Measurements from ENCODE around the gene MYL4. TPM values are rescaled to one million over a fixed set of nuclear protein-coding genes. Genes with fewer than 3 reads are reported as not detected.

MYL4 gene
- total RNA-seq, 1 donor from 2014 or later = 809 TPM

GRCh38 chr17:47225911-47226688 lies 17.0 kb downstream of the MYL4 start:
- DNase-seq = no peak
- peak overlapping the region; percentile 93 for H3K27ac ChIP-seq (replicated peaks)
- no peak for TF ChIP-seq CTCF (IDR thresholded peaks at IDR 0.05; ENCODE audit: borderline replicate concordance)
- intact Hi-C loops (cut with micrococcal nuclease) = no loop called here
- peak overlapping the region; percentile 21 for H3K4me3 ChIP-seq
- no peaks in the 10 kb centered on the region for H3K27me3 ChIP-seq (ENCODE audit: low read depth)
- no peaks in the 10 kb centered on the region for H3K9me3 ChIP-seq (replicated peaks)
- peaks cover 56% of the 10 kb centered on the region for H3K4me1 ChIP-seq
- H3K36me3 ChIP-seq = no peaks in the 10 kb centered on the region

GRCh38 chr17:47227862-47228261 lies 18.7 kb downstream of the MYL4 start:
- intact Hi-C loops (cut with micrococcal nuclease) = no loop called here

GRCh38 chr17:47229535-47230443 lies 20.6 kb downstream of the MYL4 start:
- peak overlapping the region; percentile 28 for H3K27ac ChIP-seq (replicated peaks)
- intact Hi-C loops (cut with micrococcal nuclease) = loop anchor here (5.0 to 10.0 kb wide), 2 partner anchors 83 to 385 kb away; no protein-coding TSS in a partner anchor
- H3K4me3 ChIP-seq = peak overlapping the region; percentile 46
- peak; percentile 100 for TF ChIP-seq CTCF (IDR thresholded peaks at IDR 0.05; ENCODE audit: borderline replicate concordance)
- no peaks in the 10 kb centered on the region for H3K27me3 ChIP-seq (ENCODE audit: low read depth)
- no peaks in the 10 kb centered on the region for H3K9me3 ChIP-seq (replicated peaks)
- H3K4me1 ChIP-seq = peaks cover 32% of the 10 kb centered on the region
- peak; percentile 77 for DNase-seq
- H3K36me3 ChIP-seq = no peaks in the 10 kb centered on the region

More at GRCh38 chr17:47227862-47228261, 18.7 kb downstream of the MYL4 start:
- Histone ChIP-seq H3K27me3 (ENCODE audit: low read depth) (no peaks in the 10 kb centered on the region), H3K4me3 (no peak overlapping the region), H3K36me3 (no peaks in the 10 kb centered on the region), H3K4me1 (peaks cover 51% of the 10 kb centered on the region), H3K27ac (replicated peaks) (no peak overlapping the region), H3K9me3 (replicated peaks) (no peaks in the 10 kb centered on the region)
- TF ChIP-seq CTCF (IDR thresholded peaks at IDR 0.05; ENCODE audit: borderline replicate concordance) = no peak
- DNase-seq = no peak

GRCh38 chr17:47230864-47231263 lies 21.7 kb downstream of the MYL4 start:
- H3K4me3 ChIP-seq = no peak overlapping the region
- H3K9me3 ChIP-seq (replicated peaks) = no peaks in the 10 kb centered on the region
- no peak for DNase-seq
- H3K36me3 ChIP-seq = no peaks in the 10 kb centered on the region
- H3K27me3 ChIP-seq (ENCODE audit: low read depth) = no peaks in the 10 kb centered on the region
- no peak for TF ChIP-seq CTCF (IDR thresholded peaks at IDR 0.05; ENCODE audit: borderline replicate concordance)
- no peak overlapping the region for H3K27ac ChIP-seq (replicated peaks)
- intact Hi-C loops (cut with micrococcal nuclease) = loop anchor here (5.0 to 10.0 kb wide), 2 partner anchors 81 to 384 kb away; no protein-coding TSS in a partner anchor
- peaks cover 22% of the 10 kb centered on the region for H3K4me1 ChIP-seq

GRCh38 chr17:47231334-47231733 lies 22.2 kb downstream of the MYL4 start:
- Histone ChIP-seq H3K4me1 (peaks cover 17% of the 10 kb centered on the region), H3K36me3 (no peaks in the 10 kb centered on the region), H3K9me3 (replicated peaks) (no peaks in the 10 kb centered on the region), H3K27ac (replicated peaks) (no peak overlapping the region), H3K27me3 (ENCODE audit: low read depth) (no peaks in the 10 kb centered on the region), H3K4me3 (no peak overlapping the region)
- no peak for DNase-seq
- no peak for TF ChIP-seq CTCF (IDR thresholded peaks at IDR 0.05; ENCODE audit: borderline replicate concordance)
- intact Hi-C loops (cut with micrococcal nuclease) = loop anchor here (5.0 to 10.0 kb wide), 2 partner anchors 81 to 383 kb away; no protein-coding TSS in a partner anchor
